Raji (cell line): ENCODE results near the gene CAMK2B.

ENCODE experiments used
- POLR2A ChIP-seq: IDR thresholded peaks from 2 replicates; pipeline ENCODE4 v1.6.1; 2011; ENCODE audit warnings: low read depth, low read length, control low read depth; ENCODE audit not compliant: insufficient read depth

The CAMK2B gene

DNA sequence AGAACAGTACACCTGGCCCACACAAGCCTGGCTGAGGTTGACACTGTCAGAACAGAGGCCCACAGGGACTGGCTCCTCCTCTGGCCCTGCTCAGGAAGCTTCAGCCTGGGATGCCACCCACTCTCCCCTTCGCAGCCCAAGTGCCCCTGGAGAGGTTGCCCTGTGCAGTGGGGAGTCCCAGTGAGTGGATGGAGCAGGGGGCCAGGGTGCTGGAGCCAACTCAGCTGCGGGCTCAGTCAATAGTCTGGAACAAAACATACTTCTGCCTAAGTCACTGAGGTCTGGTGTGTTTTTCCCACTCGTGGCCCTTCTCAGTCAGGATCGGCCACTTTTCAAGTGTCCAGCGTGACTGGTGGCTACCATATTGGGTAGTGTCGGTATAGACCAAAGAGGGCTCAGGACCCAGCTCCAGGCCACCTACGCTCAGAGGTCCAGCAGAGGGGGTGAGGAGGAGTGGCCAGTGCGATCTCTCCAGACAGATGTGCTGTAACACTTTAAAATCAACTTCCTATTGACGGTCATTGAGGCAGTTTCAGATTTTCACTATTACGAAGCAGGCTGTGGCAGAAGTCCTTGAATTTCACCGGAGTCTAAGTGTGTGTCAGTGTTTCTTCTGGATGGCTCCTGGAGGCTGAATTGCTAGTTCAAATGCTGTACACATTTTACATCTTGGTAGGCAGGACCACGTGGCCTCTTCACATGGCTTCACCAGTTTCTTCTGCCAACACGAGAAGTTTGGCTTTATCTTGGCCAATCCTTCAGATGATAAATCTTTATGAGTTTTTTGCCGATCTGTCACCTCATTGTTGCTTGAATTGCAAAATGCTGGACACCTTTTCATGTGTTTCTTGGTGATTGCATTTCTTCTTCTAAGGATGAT is 135.2 kb downstream of the CAMK2B start:
- no peak for TF ChIP-seq POLR2A

DNA sequence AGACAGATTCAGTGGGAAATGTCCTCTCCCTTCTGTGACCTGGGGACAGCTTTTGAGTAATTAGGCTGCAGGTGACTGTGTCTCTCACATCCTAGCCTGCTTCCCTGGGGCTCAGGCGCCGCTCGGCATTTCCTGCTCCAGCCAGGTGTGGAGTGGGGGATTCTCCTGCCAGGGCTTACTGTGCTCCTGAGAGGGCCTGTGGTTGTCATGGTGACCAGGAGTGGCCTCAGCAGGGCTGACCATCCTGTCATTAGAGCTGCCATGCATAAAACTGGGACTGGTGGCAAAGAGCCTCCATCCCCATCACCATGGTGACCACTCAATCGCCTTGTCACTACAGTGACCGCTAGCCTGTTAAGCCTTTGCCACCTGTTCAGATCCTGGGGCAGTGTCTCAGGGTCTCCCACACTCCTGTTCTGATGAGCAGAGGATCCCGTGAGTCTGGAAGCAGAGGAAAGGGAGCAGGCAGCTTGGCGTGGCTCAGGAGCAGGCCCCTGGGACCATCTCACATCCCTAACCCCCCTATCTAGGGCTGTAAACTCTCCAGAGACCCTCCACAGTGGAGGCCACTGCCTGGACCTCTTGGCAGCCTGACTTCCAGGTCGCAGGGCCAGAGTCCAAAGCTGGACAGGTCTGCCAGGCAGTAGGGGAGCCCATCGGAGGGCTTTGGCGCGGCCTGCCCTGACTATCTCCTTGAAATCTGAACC is 136.0 kb downstream of the CAMK2B start, which contains the start of gene GCK:
TSS of gene GCK (minus strand) at position 154 of the 707 bp plus-strand sequence. CDS start 486 bp downstream, outside the sequence.
- TF ChIP-seq POLR2A: no peak

DNA sequence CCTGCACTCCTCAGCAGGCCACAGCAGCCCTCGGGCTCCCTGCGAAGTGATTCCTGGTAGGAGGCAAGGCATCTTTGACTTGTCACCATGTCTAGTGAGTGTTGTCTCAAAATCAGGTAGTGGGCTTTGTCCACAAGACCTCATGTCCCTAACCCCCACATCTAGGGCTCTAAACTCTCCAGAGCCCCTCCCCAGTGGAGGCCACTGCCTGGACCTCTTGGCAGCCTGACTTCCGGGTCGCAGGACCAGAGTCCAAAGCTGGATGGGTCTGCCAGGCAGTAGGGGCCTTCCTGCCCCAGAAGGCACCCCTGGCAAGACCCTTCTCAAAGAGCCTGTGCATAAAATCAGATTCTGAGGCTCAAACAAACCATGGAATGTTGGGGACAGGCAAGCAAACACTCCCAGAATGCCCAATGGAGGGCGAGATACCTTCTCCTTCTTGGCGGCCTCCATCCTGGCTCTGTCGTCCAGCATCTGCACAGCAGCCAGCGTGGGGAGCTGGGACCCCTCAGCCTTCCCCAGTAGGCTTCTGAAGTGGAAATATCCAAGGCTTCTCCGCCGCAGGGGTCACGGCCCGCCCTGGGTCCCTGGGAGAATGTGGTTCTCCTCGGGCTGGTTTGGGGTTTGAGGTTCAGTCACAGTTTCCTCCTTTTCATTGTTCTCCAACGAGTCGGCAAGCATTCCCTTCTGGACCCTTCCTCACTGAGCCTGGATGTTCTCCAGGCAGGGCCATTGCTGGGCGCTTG is 136.7 kb downstream of the CAMK2B start:
- no peak for TF ChIP-seq POLR2A

DNA sequence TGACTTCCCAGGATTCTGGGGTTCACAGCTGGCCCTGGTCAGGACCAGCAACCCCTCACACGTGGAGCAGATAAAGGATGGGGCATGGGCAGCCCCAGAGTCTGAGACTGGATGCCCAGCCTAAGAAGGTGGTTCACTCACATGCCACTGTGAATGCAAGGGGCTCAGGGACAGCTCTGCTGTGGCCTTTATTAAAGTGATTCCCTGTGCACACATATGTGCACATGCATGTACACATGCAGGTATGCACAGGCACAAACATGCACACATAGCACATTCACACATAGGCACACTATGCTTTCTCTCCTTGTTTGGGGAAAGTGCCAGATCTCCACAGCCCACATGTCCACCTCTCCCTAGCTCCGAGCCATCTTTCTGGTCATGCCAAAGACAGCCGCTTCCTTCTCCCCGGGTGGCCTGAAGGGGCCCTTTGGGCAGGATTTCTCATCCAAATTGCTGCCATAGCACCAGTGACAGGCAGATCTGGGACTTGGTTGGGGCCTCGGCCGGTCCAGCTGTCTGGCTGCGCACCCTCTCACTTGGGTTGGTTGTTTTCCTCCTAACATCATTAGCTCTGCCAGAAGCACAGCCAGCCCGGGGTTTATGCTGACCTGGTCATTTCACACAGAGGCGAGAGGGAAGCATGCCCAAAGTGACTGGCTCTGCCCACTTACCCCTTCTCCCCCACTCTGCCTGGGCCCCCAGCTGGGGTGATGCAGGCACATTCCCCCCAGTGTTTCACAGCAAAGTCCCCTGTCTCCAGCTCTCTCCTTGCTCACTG is 137.6 kb downstream of the CAMK2B start:
- TF ChIP-seq POLR2A: no peak

DNA sequence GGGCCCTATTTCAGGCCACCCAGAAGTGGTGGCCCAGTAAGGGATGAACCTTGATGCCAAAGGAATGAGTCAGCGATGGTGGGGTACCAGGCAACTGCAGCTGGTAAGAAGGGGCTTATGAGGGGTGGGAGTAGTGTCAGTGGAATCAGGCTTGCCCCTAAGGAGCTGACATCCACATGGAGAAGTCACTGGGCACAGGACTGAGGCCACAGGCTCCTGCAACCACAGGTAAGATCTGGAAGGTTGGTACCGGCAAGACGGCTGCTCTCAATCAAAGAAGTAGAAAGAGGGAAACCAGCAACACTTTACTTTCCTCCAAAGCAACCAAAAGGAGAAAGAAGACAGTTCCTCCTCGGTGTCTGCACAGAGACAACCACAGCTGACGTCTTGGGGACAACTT is 138.7 kb downstream of the CAMK2B start:
- no peak for TF ChIP-seq POLR2A

DNA sequence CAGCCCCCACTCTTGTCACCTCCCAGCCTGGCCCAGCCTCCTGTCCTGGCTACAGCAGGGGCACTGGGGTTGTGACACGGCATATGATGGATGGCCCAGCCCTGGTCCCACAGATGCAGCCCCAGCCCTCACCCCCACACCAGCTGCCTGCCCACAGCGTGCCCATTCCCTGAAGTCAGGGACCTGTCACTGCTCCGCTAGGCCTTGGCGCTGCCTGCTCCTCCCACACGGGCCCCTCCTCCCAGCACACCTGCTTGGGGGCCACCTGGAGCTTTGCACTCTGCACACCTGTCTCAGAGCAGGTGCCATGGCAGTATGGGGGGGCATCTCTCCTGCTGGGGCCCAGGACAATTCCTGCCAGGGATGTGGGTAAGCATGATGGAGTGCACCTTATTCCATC is 139.7 kb downstream of the CAMK2B start:
- no peak for TF ChIP-seq POLR2A

DNA sequence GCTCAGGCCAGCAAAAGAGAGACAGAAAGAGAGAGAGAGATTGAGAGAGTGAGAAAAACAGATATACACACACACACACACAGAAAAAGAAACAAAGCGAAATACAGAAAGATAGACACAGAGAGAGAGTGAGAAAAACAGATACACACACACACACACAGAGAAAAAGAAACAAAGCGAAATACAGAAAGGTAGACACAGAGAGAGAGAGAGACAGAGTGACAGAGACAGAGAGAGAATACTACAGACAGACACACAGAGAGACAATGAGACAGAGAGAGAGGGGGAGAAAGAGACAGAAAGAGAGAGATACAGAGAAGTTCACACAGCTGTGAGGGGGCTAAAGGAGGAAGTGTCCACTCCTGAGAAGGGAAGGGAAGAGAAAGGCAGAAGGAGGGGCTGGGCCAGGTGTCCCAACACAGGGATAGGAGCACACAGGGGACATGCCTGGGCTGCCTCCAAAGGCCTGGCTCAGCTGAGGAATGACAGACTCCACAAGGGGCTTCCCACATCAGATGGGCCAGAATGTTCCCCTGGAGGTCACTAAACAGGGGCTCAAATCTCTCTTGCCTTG is 140.4 kb downstream of the CAMK2B start:
- TF ChIP-seq POLR2A: no peak

DNA sequence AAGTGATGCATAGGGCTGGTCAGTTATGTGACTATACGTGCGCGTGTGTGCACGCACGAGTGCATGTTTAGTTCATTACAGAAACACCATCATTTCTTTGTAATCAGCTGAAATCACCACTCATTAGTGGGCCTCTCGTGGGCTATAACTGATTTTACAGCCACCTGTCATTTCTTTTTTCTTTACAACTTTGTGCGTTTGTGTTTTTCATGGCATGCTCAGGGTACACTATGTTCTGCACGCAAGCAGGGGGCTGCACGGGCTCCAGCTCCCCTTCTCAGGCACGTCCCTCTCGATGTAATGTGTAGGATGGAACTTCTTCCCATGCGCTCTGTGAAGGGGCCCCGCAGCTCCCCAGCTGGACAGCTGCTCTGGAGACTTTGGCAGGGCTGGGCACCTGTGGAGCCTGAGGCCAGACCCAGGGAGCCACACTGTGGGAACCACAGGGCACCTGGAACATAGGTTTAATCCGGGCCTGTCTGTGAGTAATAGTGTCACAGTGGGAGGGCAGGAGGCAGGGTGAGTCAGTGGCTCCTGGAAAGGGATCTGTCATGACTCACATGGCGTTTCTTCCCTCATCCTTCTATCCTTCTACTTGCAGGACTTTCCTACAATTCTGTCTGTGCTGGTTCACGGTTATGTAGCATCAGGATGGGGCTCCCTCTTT is 141.1 kb downstream of the CAMK2B start:
- no peak for TF ChIP-seq POLR2A

DNA sequence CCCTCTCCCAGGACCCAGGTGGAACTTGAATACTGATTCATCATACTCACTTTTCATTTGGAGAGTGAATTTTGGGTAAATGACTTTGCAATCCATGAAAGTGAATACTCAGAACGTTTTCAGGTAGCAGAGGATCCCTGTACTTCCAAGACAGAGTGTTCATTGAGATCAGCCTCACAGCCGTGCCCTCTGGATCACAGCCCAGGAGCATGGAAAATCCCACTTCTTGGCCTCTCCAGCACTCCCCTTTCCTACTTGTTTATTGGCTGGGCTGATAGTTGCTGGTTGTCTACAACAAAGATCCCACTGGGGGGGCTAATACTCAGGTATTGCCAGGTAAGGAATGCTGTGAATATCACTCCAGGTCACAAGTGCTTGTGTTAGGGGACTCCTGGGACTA is 142.0 kb downstream of the CAMK2B start:
- TF ChIP-seq POLR2A: no peak

DNA sequence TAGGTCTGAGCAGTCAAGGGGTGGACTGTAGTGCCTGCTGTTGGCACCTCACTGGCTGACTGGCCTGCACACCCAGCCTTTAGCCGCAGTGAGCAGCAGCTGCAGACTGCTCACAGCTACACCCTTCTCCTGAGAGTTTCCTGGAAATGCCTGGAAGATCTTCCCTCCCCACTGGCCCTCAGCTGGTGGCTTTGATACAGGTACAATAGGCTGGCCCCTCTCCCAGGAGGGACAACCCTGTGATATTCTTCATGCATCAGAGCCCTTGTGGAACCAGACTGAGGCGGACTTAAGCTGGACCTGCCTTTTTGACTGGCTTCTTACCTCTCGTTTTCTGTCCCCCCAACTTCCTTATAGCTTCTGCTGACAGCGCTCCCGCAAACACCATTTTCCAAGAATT is 142.6 kb downstream of the CAMK2B start:
- TF ChIP-seq POLR2A: no peak

DNA sequence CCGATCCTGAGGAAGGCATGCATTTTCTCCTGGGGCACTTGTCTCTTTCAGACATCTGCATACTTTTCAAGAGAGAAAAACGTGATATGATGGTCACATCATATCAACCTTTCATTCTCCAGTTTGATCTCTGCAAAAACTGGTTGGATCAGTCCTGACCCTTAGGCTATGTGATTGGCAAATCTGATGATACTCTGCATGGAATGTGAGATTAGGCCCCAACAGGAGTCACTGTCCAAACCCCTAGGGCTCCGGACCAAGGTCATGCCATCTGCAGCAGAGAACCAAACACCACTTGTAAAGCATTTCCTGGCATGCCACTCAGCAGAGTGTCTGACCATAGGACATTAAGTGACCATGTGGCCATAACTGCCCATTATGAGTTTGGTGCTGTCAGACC is 144.8 kb downstream of the CAMK2B start:
- TF ChIP-seq POLR2A: no peak

DNA sequence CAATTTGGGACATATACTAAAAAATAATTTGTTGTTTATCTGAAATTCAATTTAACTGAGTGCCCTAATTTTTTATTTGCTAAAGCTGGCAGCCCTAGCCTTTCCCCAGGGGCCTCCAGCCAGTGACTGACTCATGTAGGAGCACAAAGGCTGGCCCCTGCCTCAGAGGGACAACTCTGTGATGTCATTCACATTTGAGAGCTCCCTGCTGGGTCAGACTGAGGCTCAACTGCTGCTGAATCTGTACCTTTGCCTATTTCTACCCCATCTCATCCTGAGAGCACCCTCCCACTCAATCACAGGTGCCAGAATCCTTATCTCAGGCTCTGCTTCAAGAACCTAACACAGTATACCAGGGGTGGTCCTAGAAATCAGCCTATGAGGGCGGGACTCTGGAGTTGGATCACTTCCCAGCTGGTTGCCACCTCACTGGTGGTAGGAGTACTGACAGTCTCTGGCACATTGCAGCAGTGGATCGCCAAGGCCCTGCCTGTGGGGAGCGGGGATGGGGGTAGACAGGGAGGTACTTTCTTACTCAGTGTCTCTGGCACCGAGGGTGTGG is 147.7 kb downstream of the CAMK2B start:
- TF ChIP-seq POLR2A: no peak

DNA sequence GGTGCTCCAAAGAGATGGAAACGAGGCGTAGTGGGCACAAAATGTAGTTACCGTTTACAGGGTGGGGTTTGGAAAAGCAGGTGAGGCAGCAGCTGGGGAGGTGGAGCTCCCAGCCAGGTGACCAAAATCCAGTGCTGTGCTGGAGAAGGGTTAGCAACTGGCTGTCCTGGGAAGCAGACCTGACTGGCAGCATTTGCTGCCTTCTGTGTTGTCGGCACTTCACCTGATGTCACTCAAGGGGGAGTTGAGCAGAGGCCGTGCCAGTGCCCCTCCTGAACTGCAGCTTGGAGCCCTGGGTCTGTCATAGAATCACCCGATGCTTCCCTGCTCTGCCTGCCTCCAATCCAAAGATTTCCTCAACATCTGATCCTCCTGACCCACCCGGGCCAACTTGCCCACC is 148.9 kb downstream of the CAMK2B start:
- no peak for TF ChIP-seq POLR2A

DNA sequence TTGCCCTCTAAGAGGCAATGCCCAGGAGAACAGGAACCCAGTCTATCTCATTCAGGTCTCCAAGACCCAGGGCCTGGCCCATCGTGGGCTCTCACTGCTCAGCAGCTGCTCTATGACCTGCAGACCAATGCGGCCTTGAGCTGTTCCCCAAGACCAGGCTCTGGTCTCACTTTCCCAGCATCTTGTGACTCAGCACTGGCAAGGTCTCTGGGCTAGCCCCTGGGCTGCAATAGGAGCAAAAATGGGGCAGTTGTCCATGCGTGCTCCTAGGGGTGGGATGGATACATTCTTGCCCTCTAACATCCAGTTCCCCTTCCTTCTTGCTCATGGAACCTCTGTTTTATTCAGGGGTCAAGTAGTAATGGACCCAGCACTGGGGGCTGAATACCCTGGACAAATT is 149.7 kb downstream of the CAMK2B start:
- no peak for TF ChIP-seq POLR2A
